ENCODE measurements around the gene CMTM1.

Gene CMTM1

GRCh38 chr16:66524601-66525164, 41.6 kb upstream of the CMTM1 start:
- no peak for TF ChIP-seq CTCF (IDR thresholded peaks at IDR 0.05; ENCODE audit: control extremely low read depth, extremely low read depth, low read depth, missing control alignments)
- POLR2A ChIA-PET, result no interaction called here
- CTCF ChIA-PET, result interaction anchor here (0.7 to 5.3 kb wide), 13 partner anchors 9 to 118 kb away, joined by 3 to 23 read pairs (median 3); partner anchors contain the start of gene CKLF
- DNase-seq (ENCODE audit: extremely low spot score), result peak; percentile 71

GRCh38 chr16:66525396-66526180, 40.7 kb upstream of the CMTM1 start:
- CTCF ChIA-PET, result interaction anchor here (1.0 to 3.2 kb wide), 8 partner anchors 11 to 83 kb away, joined by 3 to 10 read pairs (median 4); partner anchors contain the start of gene CKLF
- no peak for TF ChIP-seq CTCF (IDR thresholded peaks at IDR 0.05; ENCODE audit: control extremely low read depth, extremely low read depth, low read depth, missing control alignments)
- POLR2A ChIA-PET, result no interaction called here
- DNase-seq (ENCODE audit: extremely low spot score), result no peak

- no peak for DNase-seq (ENCODE audit: extremely low spot score)
- POLR2A ChIA-PET, result no interaction called here
- TF ChIP-seq CTCF (IDR thresholded peaks at IDR 0.05; ENCODE audit: control extremely low read depth, extremely low read depth, low read depth, missing control alignments), result no peak
- CTCF ChIA-PET, result interaction anchor here (1.3 to 1.6 kb wide), 3 partner anchors 11 to 61 kb away, joined by 4 read pairs; no protein-coding TSS in a partner anchor
Measured at GRCh38 chr16:66528294-66528693, 37.9 kb upstream of the CMTM1 start.

- POLR2A ChIA-PET, result no interaction called here
- CTCF ChIA-PET, result interaction anchor here (1.6 kb wide), 1 partner anchor 302 kb away, joined by 3 read pairs; the partner anchor contains the start of gene NAE1
- DNase-seq (ENCODE audit: extremely low spot score), result no peak
- no peak for TF ChIP-seq CTCF (IDR thresholded peaks at IDR 0.05; ENCODE audit: control extremely low read depth, extremely low read depth, low read depth, missing control alignments)
Measured at GRCh38 chr16:66529475-66529874, 36.8 kb upstream of the CMTM1 start.

GRCh38 chr16:66534376-66534799, 31.9 kb upstream of the CMTM1 start:
- no peak for TF ChIP-seq CTCF (IDR thresholded peaks at IDR 0.05; ENCODE audit: control extremely low read depth, extremely low read depth, low read depth, missing control alignments)
- ChIA-PET POLR2A (no interaction called here), CTCF (interaction anchor here (2.1 kb wide), 1 partner anchor 10 kb away, joined by 5 read pairs; no protein-coding TSS in a partner anchor)
- DNase-seq (ENCODE audit: extremely low spot score), result no peak

- no peak for DNase-seq (ENCODE audit: extremely low spot score)
- ChIA-PET CTCF (interaction anchor here (1.2 to 2.0 kb wide), 3 partner anchors 10 to 12 kb away, joined by 4 to 5 read pairs (median 5); no protein-coding TSS in a partner anchor), POLR2A (no interaction called here)
- no peak for TF ChIP-seq CTCF (IDR thresholded peaks at IDR 0.05; ENCODE audit: control extremely low read depth, extremely low read depth, low read depth, missing control alignments)
Measured at GRCh38 chr16:66536525-66536924, 29.7 kb upstream of the CMTM1 start.

Measured in GM10248 (cell line).